Breast epithelium (tissue), 4 donors: ENCODE data around the gene SHISA8. TPM values are rescaled to one million over a fixed set of nuclear protein-coding genes. Genes with fewer than 3 reads are reported as not detected.

ENCODE experiments used
- DNase-seq, 2 donors: peaks; one replicate each; pipeline ENCODE4 v3.0.0-alpha.2; 2019; ENCODE audit warnings: low spot score in 2 of 2
- H3K27ac ChIP-seq, 2 donors: fragments of 200-600 bp; sonication (generic) in 1 of 2; one replicate each; pipeline ENCODE4 v1.5.1; 2016 to 2019; ENCODE audit warnings: mild to moderate bottlenecking in 1 of 2
- H3K27me3 ChIP-seq, 2 donors: fragments of 200-600 bp; sonication (generic) in 1 of 2; one replicate each; pipeline versions ENCODE4 v1.5.1 to v1.6.0; 2017 to 2019; ENCODE audit warnings: control low read depth in 1 of 2, mild to moderate bottlenecking in 1 of 2
- H3K36me3 ChIP-seq: fragments of 200-600 bp; one replicate; pipeline ENCODE4 v1.5.1; 2019
- H3K4me1 ChIP-seq, 2 donors: fragments of 200-600 bp; sonication (generic); one replicate each; pipeline ENCODE4 v1.5.1; 2016 to 2019; ENCODE audit warnings: control low read depth in 1 of 2
- H3K4me3 ChIP-seq, 3 donors: fragments of 200-600 bp; sonication (generic); 1 replicate in 2 of 3; 2 replicates in 1 of 3; pipeline ENCODE4 v1.5.1; 2016 to 2019; ENCODE audit warnings: mild to moderate bottlenecking in 3 of 3, moderate library complexity in 2 of 3
- H3K9me3 ChIP-seq, 2 donors: fragments of 200-600 bp; sonication (generic) in 1 of 2; one replicate each; pipeline ENCODE4 v1.5.1; 2016 to 2019; ENCODE audit warnings: control low read depth in 1 of 2
- CTCF ChIP-seq, 3 donors: fragments of 450-650 bp; IDR thresholded peaks; one replicate each; pipeline ENCODE4 v1.5.1; 2016 to 2017; ENCODE audit warnings: antibody characterized with exemption in 3 of 3, mild to moderate bottlenecking in 3 of 3, moderate library complexity in 3 of 3
- POLR2A ChIP-seq: fragments of 450-650 bp; IDR thresholded peaks from one replicate; pipeline ENCODE4 v1.6.1; 2016; ENCODE audit warnings: antibody characterized with exemption, mild to moderate bottlenecking, moderate library complexity
- POLR2AphosphoS5 ChIP-seq, 3 donors: sonication (generic); formaldehyde crosslinking; IDR thresholded peaks; one replicate each; pipeline ENCODE4 v1.6.1; 2017; ENCODE audit warnings: antibody characterized with exemption in 3 of 3
- intact Hi-C: fragments of 100-400 bp; cut with DNase I; formaldehyde crosslinking; loops from one replicate; pipeline ENCODE4 v1.15.1; 2023; ENCODE audit warnings: low total_unique reads
- total RNA-seq, 3 donors: library from RNA; depleted of rRNA; stranded (reverse); fragments of >200 nt; gene quantifications; one replicate each; pipeline ENCODE4 v1.1.0, GENCODE V29; 2016

Gene SHISA8
- total RNA-seq, 3 donors from 2014 or later = not detected

GRCh38 chr22:41925783-41926460, 11.0 kb upstream of the SHISA8 start:
- TF ChIP-seq POLR2A = no peak
- TF ChIP-seq POLR2AphosphoS5 (IDR thresholded peaks at IDR 0.05) = no peak
- peak in 1 of 3 donors; percentile 35 for TF ChIP-seq CTCF (IDR thresholded peaks at IDR 0.05)
- intact Hi-C loops = no loop called here
- Histone ChIP-seq H3K4me1 (no peaks in the 10 kb centered on the region), H3K27me3 (peaks cover 8 to 15% of the 10 kb centered on the region in 2 donors), H3K27ac (no peak overlapping the region), H3K4me3 (peak overlapping the region; percentile 13 to 73 (median 56)), H3K9me3 (no peaks in the 10 kb centered on the region), H3K36me3 (no peaks in the 10 kb centered on the region)
- no peak for DNase-seq

- Histone ChIP-seq H3K4me3 (no peak overlapping the region), H3K27me3 (peaks cover 8 to 15% of the 10 kb centered on the region in 2 donors), H3K4me1 (peaks cover 0 to 4% of the 10 kb centered on the region in 2 donors), H3K27ac (no peak overlapping the region), H3K9me3 (no peaks in the 10 kb centered on the region), H3K36me3 (no peaks in the 10 kb centered on the region)
- no peak for TF ChIP-seq POLR2A
- no peak for TF ChIP-seq CTCF (IDR thresholded peaks at IDR 0.05)
- no peak for TF ChIP-seq POLR2AphosphoS5 (IDR thresholded peaks at IDR 0.05)
- no peak for DNase-seq
- intact Hi-C loops = no loop called here
These were observed 8.9 kb upstream of the SHISA8 start for GRCh38 chr22:41923595-41924276.

GRCh38 chr22:41922940-41923594, 8.2 kb upstream of the SHISA8 start:
- Histone ChIP-seq H3K27ac (no peak overlapping the region), H3K36me3 (no peaks in the 10 kb centered on the region), H3K27me3 (peaks cover 8 to 15% of the 10 kb centered on the region in 2 donors), H3K4me3 (no peak overlapping the region), H3K9me3 (no peaks in the 10 kb centered on the region), H3K4me1 (peaks cover 0 to 4% of the 10 kb centered on the region in 2 donors)
- TF ChIP-seq POLR2A = no peak
- TF ChIP-seq CTCF (IDR thresholded peaks at IDR 0.05) = no peak
- no peak for TF ChIP-seq POLR2AphosphoS5 (IDR thresholded peaks at IDR 0.05)
- intact Hi-C loops = no loop called here
- no peak for DNase-seq

GRCh38 chr22:41922328-41922727, 7.5 kb upstream of the SHISA8 start:
- H3K27ac ChIP-seq = no peak overlapping the region
- H3K4me3 ChIP-seq = no peak overlapping the region
- no peaks in the 10 kb centered on the region for H3K36me3 ChIP-seq
- DNase-seq = no peak
- peaks cover 14 to 21% of the 10 kb centered on the region in 2 donors for H3K27me3 ChIP-seq
- no peaks in the 10 kb centered on the region for H3K9me3 ChIP-seq
- intact Hi-C loops = no loop called here
- TF ChIP-seq CTCF (IDR thresholded peaks at IDR 0.05) = no peak
- H3K4me1 ChIP-seq = peaks cover 0 to 4% of the 10 kb centered on the region in 2 donors
